HG02852 (cell line): ENCODE data around the gene FYTTD1.

Experiments used
- ATAC-seq: cut with Tn5 transposase; IDR thresholded peaks from one replicate; pipeline ENCODE4 v1.9.1; 2021; ENCODE audit warnings: mild to moderate bottlenecking, moderate library complexity; ENCODE audit not compliant: unreplicated experiment

Gene FYTTD1

DNA sequence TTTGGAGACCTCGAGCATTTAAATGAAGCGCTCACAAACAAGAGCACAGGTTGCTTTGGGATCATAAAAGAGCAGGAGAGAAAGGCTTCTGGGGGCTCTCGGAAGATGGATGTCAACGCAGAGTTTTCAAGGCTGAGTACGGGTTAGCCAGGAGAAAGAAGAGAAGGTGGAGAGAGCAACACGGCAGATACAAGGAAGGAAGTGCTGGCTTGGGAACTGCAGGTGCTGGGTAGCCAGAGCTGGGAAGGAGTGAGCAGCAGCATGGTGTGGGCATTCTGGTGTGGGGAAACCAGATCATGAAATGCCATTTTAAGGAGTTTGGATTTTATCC lies 12.4 kb upstream of the FYTTD1 start:
- ATAC-seq, result no peak

GRCh38 chr3:197737749-197738462 lies 11.8 kb upstream of the FYTTD1 start:
- ATAC-seq, result no peak

GRCh38 chr3:197742787-197743186 lies 6.9 kb upstream of the FYTTD1 start:
- ATAC-seq, result no peak

GRCh38 chr3:197746209-197746608 lies 3.5 kb upstream of the FYTTD1 start:
- no peak for ATAC-seq

- ATAC-seq, result no peak
These were observed 2.9 kb upstream of the FYTTD1 start for GRCh38 chr3:197746801-197747237.

GRCh38 chr3:197748597-197749314 lies 927 bp upstream of the FYTTD1 start:
- no peak for ATAC-seq

- peak; percentile 34 for ATAC-seq
These were observed 425 bp upstream of the FYTTD1 start for GRCh38 chr3:197749315-197749600.

- ATAC-seq, result peak; percentile 39
These were observed 731 bp downstream of the FYTTD1 start for GRCh38 chr3:197750396-197750831.

- ATAC-seq, result no peak
These were observed 1.4 kb downstream of the FYTTD1 start for GRCh38 chr3:197750858-197751737.

DNA sequence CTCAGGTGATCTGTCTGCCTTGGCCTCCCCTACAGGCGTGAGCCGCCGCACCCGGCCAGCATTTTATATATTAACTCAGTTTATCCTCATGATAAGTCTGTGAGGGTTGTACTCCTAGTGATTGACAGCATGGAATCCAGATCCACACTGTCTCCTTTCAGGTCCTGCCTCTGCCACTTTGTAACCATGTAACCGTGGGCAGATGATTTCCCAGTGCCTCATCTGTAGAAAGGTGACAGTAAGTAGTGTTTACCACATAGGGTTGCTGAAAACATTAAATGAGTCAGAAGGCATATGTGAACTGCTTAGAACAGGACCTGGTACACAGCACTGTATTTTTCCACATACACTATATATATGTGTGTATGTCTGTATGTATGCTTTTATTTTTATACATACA lies 2.4 kb downstream of the FYTTD1 start:
- no peak for ATAC-seq

DNA sequence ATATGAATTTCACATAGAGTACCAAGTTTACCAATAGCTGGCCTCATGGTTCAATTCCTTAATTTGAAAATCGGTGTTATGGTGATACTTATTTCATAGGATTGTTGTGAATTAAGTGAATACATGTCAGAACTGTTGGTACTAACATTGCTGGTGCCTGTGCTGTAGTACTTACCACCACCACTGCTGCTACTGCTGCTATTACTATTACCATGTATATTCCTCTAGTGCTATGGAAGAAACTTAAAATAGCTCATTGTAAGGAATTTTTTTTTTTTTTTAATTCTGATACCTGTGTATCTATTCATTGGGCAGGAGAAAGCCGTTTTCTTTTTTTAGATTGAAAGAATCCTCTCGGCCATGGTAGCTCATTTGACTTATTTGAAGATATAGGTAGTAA lies 3.6 kb downstream of the FYTTD1 start:
- ATAC-seq, result no peak

DNA sequence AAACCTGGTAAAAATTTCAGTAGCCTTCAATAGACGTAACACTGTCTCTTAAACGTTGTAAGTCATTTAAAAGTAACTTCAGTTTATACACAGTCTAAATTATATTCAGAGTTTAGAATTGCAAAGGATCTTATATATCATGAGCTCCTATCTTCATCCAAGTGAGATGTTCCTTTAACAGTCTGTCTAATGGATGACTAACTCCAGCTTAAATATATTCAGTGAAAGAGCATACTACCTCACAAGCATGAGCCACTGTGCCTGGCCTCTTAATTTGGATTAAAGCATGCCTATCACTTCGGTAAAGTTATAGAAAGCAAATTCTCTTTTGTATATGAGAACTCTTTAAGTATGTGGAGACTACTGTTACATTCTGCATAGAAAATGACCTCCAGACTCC lies 7.0 kb downstream of the FYTTD1 start:
- no peak for ATAC-seq

- no peak for ATAC-seq
These were observed 8.8 kb downstream of the FYTTD1 start for GRCh38 chr3:197758512-197758911.

- ATAC-seq, result no peak
These were observed 12.1 kb downstream of the FYTTD1 start for GRCh38 chr3:197761784-197762183.

DNA sequence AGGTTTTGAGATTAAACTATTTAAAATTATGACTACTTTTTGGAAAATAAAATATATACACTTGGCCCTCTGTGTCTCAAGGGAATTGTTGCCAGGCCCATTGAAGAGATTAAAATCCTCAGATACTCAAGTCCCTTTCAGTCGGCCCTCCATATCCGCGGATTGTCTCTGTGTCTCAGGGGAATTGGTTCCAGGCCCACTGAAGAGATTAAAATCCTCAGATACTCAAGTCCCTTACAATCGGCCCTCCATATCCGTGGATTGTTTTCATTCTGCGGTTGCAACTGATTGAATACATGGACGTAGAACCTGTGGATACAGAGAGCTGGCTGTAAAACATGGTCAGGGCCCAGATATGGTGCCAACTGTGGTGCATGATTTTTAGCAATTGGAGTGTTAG lies 25.6 kb downstream of the FYTTD1 start:
- ATAC-seq, result no peak

DNA sequence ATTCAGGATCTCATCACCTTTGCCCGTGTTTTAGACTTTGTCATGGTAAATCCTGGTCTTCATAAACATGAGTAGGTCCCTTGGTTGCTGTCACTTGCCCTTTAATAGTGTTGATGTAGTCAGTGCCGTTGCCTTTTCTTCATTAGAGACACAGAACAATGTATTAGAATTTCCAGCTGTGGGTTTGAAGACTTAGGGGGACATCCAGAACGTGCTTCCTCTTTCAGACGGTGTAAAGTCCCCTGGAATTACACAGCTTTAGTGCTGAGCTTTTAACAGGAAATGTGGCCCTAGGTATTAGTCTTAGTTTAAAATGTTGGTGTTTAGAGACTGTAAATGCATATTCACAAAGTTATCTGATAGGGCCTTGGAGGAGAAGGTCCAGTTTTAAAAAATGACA lies 32.5 kb downstream of the FYTTD1 start:
- ATAC-seq, result no peak

GRCh38 chr3:197784019-197784585 lies 34.4 kb downstream of the FYTTD1 start:
- no peak for ATAC-seq

DNA sequence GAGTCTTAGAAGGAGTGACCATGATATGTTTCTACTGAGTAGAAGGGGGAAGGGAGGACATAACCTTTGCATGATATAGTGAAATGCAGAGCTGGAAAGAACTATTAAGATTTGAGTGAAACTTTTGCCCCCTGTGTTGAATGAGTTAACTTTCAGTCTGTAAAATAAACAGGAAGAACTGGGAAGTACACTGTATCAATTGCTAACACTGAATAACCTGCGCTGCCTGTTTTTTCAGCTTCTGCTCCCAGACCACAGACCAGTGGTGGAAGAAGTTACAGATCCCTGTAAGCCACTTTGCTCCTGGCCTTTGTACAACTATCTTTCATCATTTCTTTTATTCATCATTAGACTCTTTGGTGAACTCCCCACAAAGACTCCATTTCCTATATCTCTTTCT lies 37.7 kb downstream of the FYTTD1 start:
- no peak for ATAC-seq

DNA sequence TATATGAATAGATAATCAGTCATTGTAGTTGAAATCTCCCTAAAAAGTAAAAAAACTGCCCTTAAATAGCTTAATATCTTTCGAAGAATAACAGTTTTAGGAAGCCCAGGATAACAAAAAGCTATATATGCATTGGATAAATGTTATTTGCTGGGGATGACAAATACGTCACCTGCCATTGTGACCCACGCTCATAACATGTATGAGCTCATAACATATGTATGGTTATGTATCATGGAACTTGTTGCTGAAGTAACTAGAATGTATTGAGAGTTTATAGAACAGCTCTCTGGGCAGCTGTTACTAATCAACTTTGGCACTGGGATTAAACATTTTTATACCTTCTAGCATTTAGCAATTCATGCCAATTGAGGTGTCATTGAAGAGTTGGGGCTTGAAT lies 39.6 kb downstream of the FYTTD1 start:
- ATAC-seq, result no peak

DNA sequence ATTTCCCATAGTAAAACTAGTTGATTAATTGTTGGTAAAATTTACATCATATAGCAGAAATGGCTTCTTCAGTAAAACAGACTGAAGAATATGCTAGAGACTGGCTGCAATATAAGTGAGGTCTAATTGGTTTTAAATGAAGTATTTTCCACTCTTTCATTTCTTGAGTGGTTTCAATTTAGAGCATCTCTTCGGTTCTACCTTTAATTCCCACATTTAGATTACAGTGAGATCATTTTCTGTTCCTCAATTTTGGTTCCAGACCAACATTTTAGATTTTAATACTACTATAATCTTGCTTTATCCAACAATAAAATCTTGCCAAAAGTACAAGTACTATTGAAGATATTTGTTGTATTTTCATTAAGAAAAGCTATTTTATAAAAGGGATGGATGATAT lies 40.4 kb downstream of the FYTTD1 start:
- ATAC-seq, result no peak

DNA sequence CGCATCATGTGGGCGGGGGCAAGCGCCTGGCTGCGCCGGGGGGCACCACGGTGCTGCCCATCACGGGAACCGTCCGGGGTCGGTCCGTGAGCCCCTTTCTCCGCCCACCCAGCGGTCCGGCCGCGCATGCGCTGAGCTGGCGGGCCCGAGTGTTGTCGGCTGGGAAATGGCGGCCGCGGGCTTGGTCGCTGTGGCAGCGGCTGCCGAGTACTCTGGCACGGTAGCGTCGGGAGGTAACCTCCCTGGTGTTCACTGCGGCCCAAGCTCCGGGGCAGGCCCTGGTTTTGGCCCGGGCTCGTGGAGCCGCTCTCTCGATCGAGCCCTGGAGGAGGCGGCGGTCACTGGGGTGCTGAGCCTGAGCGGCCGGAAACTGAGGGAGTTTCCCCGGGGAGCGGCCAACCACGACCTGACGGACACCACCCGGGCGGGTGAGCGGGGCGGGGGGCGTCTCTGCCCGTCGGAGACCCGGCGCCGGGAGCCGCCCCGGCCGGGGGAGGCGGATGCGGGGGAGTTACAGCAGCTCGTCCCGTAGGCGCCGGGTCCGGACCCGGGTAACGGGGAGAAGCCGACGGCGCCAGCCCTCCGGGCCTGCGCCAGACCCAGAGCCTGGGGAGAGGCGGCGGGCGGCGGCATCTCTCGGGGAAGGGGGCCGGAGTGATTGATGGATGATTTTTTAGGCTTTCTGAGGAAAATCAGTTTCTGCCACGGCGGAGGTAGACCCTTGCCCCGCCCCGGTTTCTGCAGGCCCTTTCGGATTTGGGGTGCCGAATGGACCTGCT lies 41.6 kb downstream of the FYTTD1 start, which contains the start of gene LRCH3:
Gene LRCH3 (plus strand): TSS at position 142 of the 779 bp plus-strand sequence. CDS start 25 bp downstream, at position 167.
- peak; percentile 73 for ATAC-seq
